Transverse colon (tissue), 4 donors: ENCODE measurements around the gene LMAN2L. TPM values are rescaled to one million over a fixed set of nuclear protein-coding genes. Genes with fewer than 3 reads are reported as not detected.

Experiments used
- DNase-seq: peaks from one replicate; pipeline ENCODE4 v3.0.0-alpha.2; 2019
- H3K27ac ChIP-seq, 4 donors: fragments of 200-600 bp; sonication (generic); 2 replicates each; pipeline ENCODE4 v1.5.1; 2016 to 2018; ENCODE audit warnings: inconsistent platforms in 4 of 4
- H3K27me3 ChIP-seq: fragments of 200-600 bp; sonication (generic); 2 replicates; pipeline ENCODE4 v1.5.1; 2017; ENCODE audit warnings: inconsistent platforms
- H3K36me3 ChIP-seq, 4 donors: fragments of 200-600 bp; sonication (generic); 2 replicates each; pipeline ENCODE4 v1.5.1; 2017 to 2019; ENCODE audit warnings: inconsistent platforms in 4 of 4
- H3K4me1 ChIP-seq, 4 donors: fragments of 200-600 bp; sonication (generic); 2 replicates each; pipeline ENCODE4 v1.5.1; 2017 to 2020; ENCODE audit warnings: inconsistent platforms in 4 of 4
- H3K4me3 ChIP-seq, 4 donors: fragments of 200-600 bp; sonication (generic); 1 replicate in 1 of 4; 2 replicates in 3 of 4; pipeline versions ENCODE4 v1.5.1 to v1.6.1; 2017 to 2019; ENCODE audit warnings: inconsistent platforms in 4 of 4
- H3K9me3 ChIP-seq, 2 donors: fragments of 200-600 bp; sonication (generic); 2 replicates each; pipeline ENCODE4 v1.5.1; 2017 to 2019; ENCODE audit warnings: inconsistent platforms in 2 of 2
- CTCF ChIP-seq, 5 experiments: fragments of 200-600 bp in 3 of 5; fragments of 450-650 bp in 2 of 5; sonication (generic) in 3 of 5; IDR thresholded peaks; 1 replicate in 2 of 5; 2 replicates in 3 of 5; pipeline ENCODE4 v1.5.1; 2016 to 2017; ENCODE audit warnings: antibody characterized with exemption in 5 of 5, inconsistent platforms in 3 of 5, mild to moderate bottlenecking in 2 of 5, moderate library complexity in 1 of 5
- EP300 ChIP-seq: sonication (generic); formaldehyde crosslinking; IDR thresholded peaks from one replicate; pipeline ENCODE4 v1.6.1; 2017; ENCODE audit warnings: antibody characterized with exemption, low read depth
- POLR2A ChIP-seq: fragments of 450-650 bp; IDR thresholded peaks from one replicate; pipeline ENCODE4 v1.6.1; 2016; ENCODE audit warnings: antibody characterized with exemption, mild to moderate bottlenecking, moderate library complexity
- POLR2AphosphoS5 ChIP-seq, 3 donors: sonication (generic); formaldehyde crosslinking; IDR thresholded peaks; one replicate each; pipeline ENCODE4 v1.6.1; 2016; ENCODE audit warnings: antibody characterized with exemption in 3 of 3
- whole genome bisulfite sequencing, 2 donors: methylation state at CpG; one replicate each; pipeline ENCODE4 v1.1.5; 2018; ENCODE audit warnings: low coverage in 1 of 2; 5-methylcytosine and 5-hydroxymethylcytosine counted together
- in situ Hi-C, 4 donors: fragments of 200-750 bp; cut with MboI; loops; one replicate each; pipeline versions ENCODE4 v1.15.0 to v1.15.1; 2017; ENCODE audit warnings: low sequenced_read_pairs in 3 of 4, low pct_ligation_motif_present in 1 of 4, low pct_unique_long_range_greater_than_20kb in 1 of 4
- intact Hi-C: fragments of 100-400 bp; cut with DNase I; formaldehyde crosslinking; loops from one replicate; pipeline ENCODE4 v1.15.1; 2023; ENCODE audit warnings: low total_unique reads
- total RNA-seq, 4 donors: library from RNA; depleted of rRNA; stranded (reverse); fragments of >200 nt; gene quantifications; one replicate each; pipeline ENCODE4 v1.1.0, GENCODE V29; 2016

LMAN2L gene
- total RNA-seq, 4 donors from 2014 or later, result 16.7 to 27.3 (median 19.0) TPM

- Histone ChIP-seq H3K4me3 (peak overlapping the region; percentile 66 to 95 (median 82)), H3K9me3 (no peaks in the 10 kb centered on the region), H3K4me1 (peaks cover 7 to 35% (median 19%) of the 10 kb centered on the region in 4 donors), H3K27me3 (no peaks in the 10 kb centered on the region), H3K27ac (peak overlapping the region; percentile 74 to 91 (median 86)), H3K36me3 (peaks cover 0 to 5% (median 2%) of the 10 kb centered on the region in 4 donors)
- no peak for TF ChIP-seq POLR2A
- TF ChIP-seq EP300, result no peak
- TF ChIP-seq CTCF (IDR thresholded peaks at IDR 0.05), result no peak
- no peak for TF ChIP-seq POLR2AphosphoS5 (IDR thresholded peaks at IDR 0.05)
- no peak for DNase-seq
- in situ Hi-C loops (no loop called here), intact Hi-C loops (no loop called here)
- 0 to 7% methylated on average over 2 to 4 of the region's 4 CpGs for WGBS, 2 donors
Observed at GRCh38 chr2:96739076-96739632, 710 bp downstream of the LMAN2L start.

- intact Hi-C loops, result no loop called here
- H3K27me3 ChIP-seq, result no peaks in the 10 kb centered on the region
Observed at GRCh38 chr2:96737831-96738230, 2.0 kb downstream of the LMAN2L start.

GRCh38 chr2:96737251-96737650 is 2.6 kb downstream of the LMAN2L start:
- peaks cover 0 to 24% (median 11%) of the 10 kb centered on the region in 4 donors for H3K36me3 ChIP-seq
- H3K9me3 ChIP-seq, result no peaks in the 10 kb centered on the region
- DNase-seq, result no peak
- in situ Hi-C loops (no loop called here), intact Hi-C loops (no loop called here)
- no peak overlapping the region for H3K27ac ChIP-seq
- 67 to 100% methylated on average over 1 to 2 of the region's 2 CpGs for WGBS, 2 donors
- no peak overlapping the region for H3K4me3 ChIP-seq
- TF ChIP-seq POLR2A (no peak), CTCF (IDR thresholded peaks at IDR 0.05) (no peak), POLR2AphosphoS5 (IDR thresholded peaks at IDR 0.05) (no peak), EP300 (no peak)
- H3K4me1 ChIP-seq, result peaks cover 7 to 35% (median 19%) of the 10 kb centered on the region in 4 donors
- H3K27me3 ChIP-seq, result no peaks in the 10 kb centered on the region

More at GRCh38 chr2:96737831-96738230, 2.0 kb downstream of the LMAN2L start:
- peaks cover 0 to 18% (median 8%) of the 10 kb centered on the region in 4 donors for H3K36me3 ChIP-seq
- in situ Hi-C loops, result no loop called here
- H3K4me3 ChIP-seq, result no peak overlapping the region
- 48 to 50% methylated on average over 1 to 2 of the region's 2 CpGs for WGBS, 2 donors
- no peak overlapping the region for H3K27ac ChIP-seq
- DNase-seq, result no peak
- H3K4me1 ChIP-seq, result peaks cover 7 to 35% (median 19%) of the 10 kb centered on the region in 4 donors
- no peaks in the 10 kb centered on the region for H3K9me3 ChIP-seq
- TF ChIP-seq POLR2A (no peak), POLR2AphosphoS5 (IDR thresholded peaks at IDR 0.05) (no peak), EP300 (no peak), CTCF (IDR thresholded peaks at IDR 0.05) (no peak)

GRCh38 chr2:96734880-96735583 is 4.8 kb downstream of the LMAN2L start:
- 78 to 80% methylated on average over 8 of the region's 8 CpGs for WGBS, 2 donors
- intact Hi-C loops (no loop called here), in situ Hi-C loops (no loop called here)
- H3K36me3 ChIP-seq, result peaks cover 0 to 40% (median 15%) of the 10 kb centered on the region in 4 donors
- no peaks in the 10 kb centered on the region for H3K27me3 ChIP-seq
- H3K27ac ChIP-seq, result peak overlapping the region in 1 of 4 donors; percentile 8
- H3K4me3 ChIP-seq, result no peak overlapping the region
- peaks cover 4 to 27% (median 16%) of the 10 kb centered on the region in 4 donors for H3K4me1 ChIP-seq
- no peak for DNase-seq
- TF ChIP-seq POLR2AphosphoS5 (IDR thresholded peaks at IDR 0.05) (no peak), EP300 (no peak), CTCF (IDR thresholded peaks at IDR 0.05) (no peak), POLR2A (no peak)
- no peaks in the 10 kb centered on the region for H3K9me3 ChIP-seq
